ENCODE results near the gene ARHGEF28. TPM values are rescaled to one million over a fixed set of nuclear protein-coding genes. Genes with fewer than 3 reads are reported as not detected.

The ARHGEF28 gene
- total RNA-seq, 1 donor, result 0.63 TPM

- Histone ChIP-seq H3K27me3 (ENCODE audit: insufficient read depth, low read length) (no peaks in the 10 kb centered on the region), H3K9me3 (ENCODE audit: low read depth, low read length) (no peaks in the 10 kb centered on the region), H3K4me3 (ENCODE audit: low read length) (no peak overlapping the region), H3K4me1 (ENCODE audit: insufficient read depth, low read length) (no peaks in the 10 kb centered on the region)
These were observed 93.6 kb downstream of the ARHGEF28 start for GRCh38 chr5:73719632-73720031.

- Histone ChIP-seq H3K4me3 (ENCODE audit: low read length) (no peak overlapping the region), H3K4me1 (ENCODE audit: insufficient read depth, low read length) (no peaks in the 10 kb centered on the region), H3K27me3 (ENCODE audit: insufficient read depth, low read length) (no peaks in the 10 kb centered on the region)
These were observed 96.2 kb downstream of the ARHGEF28 start for GRCh38 chr5:73722231-73722630.

GRCh38 chr5:73726071-73726470 lies 100.1 kb downstream of the ARHGEF28 start:
- H3K4me3 ChIP-seq (ENCODE audit: low read length), result no peak overlapping the region
- no peaks in the 10 kb centered on the region for H3K4me1 ChIP-seq (ENCODE audit: insufficient read depth, low read length)
- no peaks in the 10 kb centered on the region for H3K9me3 ChIP-seq (ENCODE audit: low read depth, low read length)
- no peaks in the 10 kb centered on the region for H3K27me3 ChIP-seq (ENCODE audit: insufficient read depth, low read length)

More at GRCh38 chr5:73722231-73722630, 96.2 kb downstream of the ARHGEF28 start:
- no peaks in the 10 kb centered on the region for H3K9me3 ChIP-seq (ENCODE audit: low read depth, low read length)

GRCh38 chr5:73726606-73727231 lies 100.7 kb downstream of the ARHGEF28 start:
- Histone ChIP-seq H3K27me3 (ENCODE audit: insufficient read depth, low read length) (no peaks in the 10 kb centered on the region), H3K4me1 (ENCODE audit: insufficient read depth, low read length) (no peaks in the 10 kb centered on the region), H3K4me3 (ENCODE audit: low read length) (no peak overlapping the region), H3K9me3 (ENCODE audit: low read depth, low read length) (no peaks in the 10 kb centered on the region)

GRCh38 chr5:73727470-73727869 lies 101.5 kb downstream of the ARHGEF28 start:
- no peaks in the 10 kb centered on the region for H3K4me1 ChIP-seq (ENCODE audit: insufficient read depth, low read length)
- no peaks in the 10 kb centered on the region for H3K27me3 ChIP-seq (ENCODE audit: insufficient read depth, low read length)
- no peaks in the 10 kb centered on the region for H3K9me3 ChIP-seq (ENCODE audit: low read depth, low read length)
- H3K4me3 ChIP-seq (ENCODE audit: low read length), result no peak overlapping the region

- Histone ChIP-seq H3K9me3 (ENCODE audit: low read depth, low read length) (no peaks in the 10 kb centered on the region), H3K4me3 (ENCODE audit: low read length) (no peak overlapping the region), H3K4me1 (ENCODE audit: insufficient read depth, low read length) (no peaks in the 10 kb centered on the region), H3K27me3 (ENCODE audit: insufficient read depth, low read length) (no peaks in the 10 kb centered on the region)
These were observed 102.7 kb downstream of the ARHGEF28 start for GRCh38 chr5:73728493-73729273.

GRCh38 chr5:73729329-73729728 lies 103.3 kb downstream of the ARHGEF28 start:
- H3K27me3 ChIP-seq (ENCODE audit: insufficient read depth, low read length), result no peaks in the 10 kb centered on the region
- no peaks in the 10 kb centered on the region for H3K9me3 ChIP-seq (ENCODE audit: low read depth, low read length)
- no peaks in the 10 kb centered on the region for H3K4me1 ChIP-seq (ENCODE audit: insufficient read depth, low read length)
- no peak overlapping the region for H3K4me3 ChIP-seq (ENCODE audit: low read length)

GRCh38 chr5:73732045-73732444 lies 106.0 kb downstream of the ARHGEF28 start:
- no peaks in the 10 kb centered on the region for H3K4me1 ChIP-seq (ENCODE audit: insufficient read depth, low read length)
- no peaks in the 10 kb centered on the region for H3K9me3 ChIP-seq (ENCODE audit: low read depth, low read length)
- no peak overlapping the region for H3K4me3 ChIP-seq (ENCODE audit: low read length)
- H3K27me3 ChIP-seq (ENCODE audit: insufficient read depth, low read length), result no peaks in the 10 kb centered on the region

GRCh38 chr5:73733219-73733618 lies 107.2 kb downstream of the ARHGEF28 start:
- Histone ChIP-seq H3K4me1 (ENCODE audit: insufficient read depth, low read length) (no peaks in the 10 kb centered on the region), H3K27me3 (ENCODE audit: insufficient read depth, low read length) (no peaks in the 10 kb centered on the region), H3K4me3 (ENCODE audit: low read length) (no peak overlapping the region), H3K9me3 (ENCODE audit: low read depth, low read length) (no peaks in the 10 kb centered on the region)

- no peaks in the 10 kb centered on the region for H3K4me1 ChIP-seq (ENCODE audit: insufficient read depth, low read length)
- H3K9me3 ChIP-seq (ENCODE audit: low read depth, low read length), result no peaks in the 10 kb centered on the region
- H3K4me3 ChIP-seq (ENCODE audit: low read length), result no peak overlapping the region
- H3K27me3 ChIP-seq (ENCODE audit: insufficient read depth, low read length), result no peaks in the 10 kb centered on the region
These were observed 109.2 kb downstream of the ARHGEF28 start for GRCh38 chr5:73735032-73735734.

GRCh38 chr5:73739650-73740049 lies 113.7 kb downstream of the ARHGEF28 start:
- Histone ChIP-seq H3K4me1 (ENCODE audit: insufficient read depth, low read length) (no peaks in the 10 kb centered on the region), H3K9me3 (ENCODE audit: low read depth, low read length) (no peaks in the 10 kb centered on the region), H3K27me3 (ENCODE audit: insufficient read depth, low read length) (no peaks in the 10 kb centered on the region), H3K4me3 (ENCODE audit: low read length) (no peak overlapping the region)

- H3K9me3 ChIP-seq (ENCODE audit: low read depth, low read length), result no peaks in the 10 kb centered on the region
- H3K27me3 ChIP-seq (ENCODE audit: insufficient read depth, low read length), result no peaks in the 10 kb centered on the region
- H3K4me1 ChIP-seq (ENCODE audit: insufficient read depth, low read length), result no peaks in the 10 kb centered on the region
- no peak overlapping the region for H3K4me3 ChIP-seq (ENCODE audit: low read length)
These were observed 114.3 kb downstream of the ARHGEF28 start for GRCh38 chr5:73740274-73740790.

- Histone ChIP-seq H3K4me1 (ENCODE audit: insufficient read depth, low read length) (no peaks in the 10 kb centered on the region), H3K9me3 (ENCODE audit: low read depth, low read length) (no peaks in the 10 kb centered on the region), H3K4me3 (ENCODE audit: low read length) (no peak overlapping the region), H3K27me3 (ENCODE audit: insufficient read depth, low read length) (no peaks in the 10 kb centered on the region)
These were observed 117.2 kb downstream of the ARHGEF28 start for GRCh38 chr5:73743161-73743560.

GRCh38 chr5:73745836-73746235 lies 119.8 kb downstream of the ARHGEF28 start:
- H3K27me3 ChIP-seq (ENCODE audit: insufficient read depth, low read length), result no peaks in the 10 kb centered on the region
- no peak overlapping the region for H3K4me3 ChIP-seq (ENCODE audit: low read length)
- H3K4me1 ChIP-seq (ENCODE audit: insufficient read depth, low read length), result no peaks in the 10 kb centered on the region
- H3K9me3 ChIP-seq (ENCODE audit: low read depth, low read length), result no peaks in the 10 kb centered on the region

GRCh38 chr5:73746608-73747007 lies 120.6 kb downstream of the ARHGEF28 start:
- Histone ChIP-seq H3K9me3 (ENCODE audit: low read depth, low read length) (no peaks in the 10 kb centered on the region), H3K4me1 (ENCODE audit: insufficient read depth, low read length) (no peaks in the 10 kb centered on the region), H3K27me3 (ENCODE audit: insufficient read depth, low read length) (no peaks in the 10 kb centered on the region), H3K4me3 (ENCODE audit: low read length) (no peak overlapping the region)
